ENCODE results near the gene ELP4. TPM values are rescaled to one million over a fixed set of nuclear protein-coding genes. Genes with fewer than 3 reads are reported as not detected.
A peak's percentile ranks its signal among the peaks of the same experiment; 100 is the strongest.

Gene ELP4
- total RNA-seq, 1 donor from 2014 or later, result 12.7 TPM

DNA sequence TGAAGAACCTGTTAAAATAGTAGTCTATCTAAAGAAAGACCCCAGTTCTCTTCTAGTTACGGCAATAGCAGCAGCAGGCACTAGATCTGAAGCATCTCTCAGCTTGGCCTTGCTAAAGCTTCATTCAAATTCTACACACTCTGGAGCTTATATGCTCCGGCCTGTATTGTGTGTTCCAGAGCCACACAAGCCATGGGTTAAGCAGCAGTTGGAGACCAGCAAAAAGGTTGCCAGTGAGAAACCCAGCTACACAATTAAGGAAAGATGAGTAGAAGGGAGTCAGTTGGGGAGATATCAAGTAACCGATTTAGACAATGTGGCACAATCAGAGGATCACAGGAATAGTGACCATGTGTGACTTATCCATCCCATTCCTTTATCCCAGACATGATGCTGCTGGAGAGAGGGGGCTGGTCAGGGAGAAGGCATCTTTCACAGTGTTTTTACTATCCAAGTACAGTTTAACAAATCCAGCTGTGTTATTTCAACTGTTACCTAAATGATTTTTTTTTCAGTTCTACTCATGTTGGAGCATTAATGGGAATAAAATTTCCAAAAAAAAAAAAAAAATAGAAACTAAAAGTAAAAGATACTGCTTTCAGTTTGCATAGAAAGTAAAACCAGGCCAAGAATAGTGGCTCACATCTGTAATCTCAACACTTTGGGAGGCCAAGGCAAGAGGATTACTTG, 260.6 kb downstream of the ELP4 start:
- DNase-seq (ENCODE audit: low read depth in 2 of 2), result no peak

DNA sequence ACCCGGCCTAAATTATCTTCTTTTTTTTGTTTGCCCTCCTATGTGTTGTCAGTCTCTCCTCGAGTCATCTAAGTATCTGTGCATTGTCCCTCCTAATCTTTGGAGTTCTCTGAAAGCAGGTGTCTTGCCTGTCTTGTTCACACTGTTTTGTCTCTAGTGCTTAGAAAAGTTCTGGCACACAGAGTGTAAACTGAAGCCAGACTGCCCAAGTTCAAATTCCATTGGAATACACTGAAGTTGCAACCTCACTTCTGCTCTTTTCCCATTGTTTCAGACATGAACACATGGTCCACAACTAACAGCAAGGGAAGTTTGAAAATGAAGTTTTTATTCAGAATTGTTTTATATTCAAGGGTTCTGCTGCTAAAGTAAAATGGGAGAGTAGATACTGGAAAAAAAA, 262.8 kb downstream of the ELP4 start:
- DNase-seq (ENCODE audit: low read depth in 2 of 2), result no peak

DNA sequence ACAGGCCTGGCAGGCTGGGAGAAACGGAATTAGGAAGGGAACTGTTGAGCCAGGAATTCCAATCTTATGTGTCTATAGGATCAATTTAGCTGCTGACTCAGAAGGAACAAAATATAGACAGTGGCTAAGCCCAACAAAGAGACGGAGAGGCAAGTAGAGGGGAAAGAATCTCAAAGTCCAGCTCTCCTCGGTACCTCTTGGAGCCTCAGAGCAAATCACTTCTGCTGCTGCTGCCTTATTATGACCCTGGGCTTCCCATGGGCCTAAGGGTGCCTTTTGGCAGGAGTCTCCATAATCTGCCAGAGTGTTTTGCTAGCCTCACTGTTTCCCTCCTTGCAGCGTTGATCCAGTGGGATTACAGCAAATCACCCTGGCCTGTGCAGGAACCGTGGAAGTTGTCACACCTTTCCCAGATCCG, 269.8 kb downstream of the ELP4 start:
- DNase-seq (ENCODE audit: low read depth in 2 of 2), result peak in 1 of 2 donors; percentile 31

DNA sequence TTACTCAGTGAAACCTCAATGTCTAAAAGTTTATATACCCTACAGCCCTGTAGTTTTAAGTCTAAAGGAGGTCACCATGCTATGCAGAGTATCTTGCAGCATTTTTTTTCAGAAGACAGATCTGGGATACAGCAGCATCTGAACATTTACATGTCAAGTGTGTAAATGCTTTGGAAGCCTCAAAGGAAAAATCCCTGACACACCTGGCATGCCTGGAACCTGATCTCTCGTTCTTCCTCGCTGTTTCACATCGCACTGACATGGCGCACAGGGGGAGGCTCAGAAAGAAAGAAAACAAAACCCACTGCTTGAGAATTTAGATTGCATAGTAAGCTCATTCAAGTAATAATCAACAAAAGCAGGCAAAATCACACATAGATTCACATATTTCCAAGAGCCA, 270.5 kb downstream of the ELP4 start:
- DNase-seq (ENCODE audit: low read depth in 2 of 2), result no peak

DNA sequence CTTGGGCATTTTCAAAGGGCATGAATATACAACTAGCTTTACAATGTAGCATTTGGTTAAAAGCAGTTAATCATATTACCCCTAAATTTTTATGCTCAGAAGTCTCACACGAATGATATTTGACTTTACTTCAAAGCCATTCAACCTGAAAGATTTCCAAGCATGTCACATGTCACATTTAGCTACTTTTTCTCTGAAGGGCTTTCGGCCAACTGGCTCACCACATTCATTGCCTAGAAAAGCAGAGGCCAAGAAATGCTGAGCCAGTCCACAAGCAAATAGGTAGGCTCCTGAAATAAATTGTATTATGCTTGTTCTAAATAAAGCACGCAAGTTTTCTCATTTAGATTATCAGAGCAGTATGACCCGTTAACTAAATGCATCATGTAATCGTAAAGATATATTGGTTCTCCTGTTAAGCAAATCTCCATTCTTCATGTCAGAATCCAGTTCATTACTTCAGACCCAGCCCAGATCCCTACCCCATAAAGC, 271.0 kb downstream of the ELP4 start:
- no peak for DNase-seq (ENCODE audit: low read depth in 2 of 2)

DNA sequence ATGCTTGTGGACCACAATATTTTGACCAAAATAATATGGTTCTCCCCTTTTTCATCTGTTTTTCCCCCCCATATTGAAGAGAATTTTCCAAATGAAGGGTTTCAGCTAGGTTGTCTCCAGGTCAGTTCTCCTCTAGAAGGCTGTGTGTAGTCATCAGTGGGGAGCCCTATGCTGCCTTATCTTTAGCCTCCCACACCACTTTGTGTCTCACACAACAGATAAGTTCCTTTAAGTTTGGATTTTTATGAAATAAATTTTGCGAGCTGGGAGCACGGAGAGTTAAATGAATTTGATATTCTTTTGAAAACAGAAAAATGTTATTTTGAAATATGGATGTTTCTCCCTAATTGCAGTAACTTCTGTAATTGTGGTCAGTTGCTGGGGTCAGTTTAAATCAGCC, 272.7 kb downstream of the ELP4 start:
- no peak for DNase-seq (ENCODE audit: low read depth in 2 of 2)

DNA sequence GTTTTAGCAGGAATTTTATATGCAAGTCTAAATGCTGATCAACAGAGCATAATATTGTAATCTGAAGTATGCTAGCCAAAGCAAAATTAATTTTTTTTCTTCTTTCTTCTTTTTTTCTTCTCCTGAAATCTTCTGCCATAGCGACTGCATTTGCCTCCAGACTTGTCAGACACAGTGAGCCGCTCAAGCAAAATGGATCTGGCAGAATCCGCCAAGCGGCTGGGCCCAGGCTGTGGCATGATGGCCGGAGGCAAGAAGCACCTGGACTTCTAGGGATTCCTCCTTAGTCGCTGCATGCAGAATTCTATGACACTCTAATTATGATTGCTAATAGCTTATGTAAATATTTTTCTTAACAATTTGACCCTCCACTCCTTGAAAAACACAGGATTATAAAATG, 273.7 kb downstream of the ELP4 start:
- DNase-seq (ENCODE audit: low read depth in 2 of 2), result no peak

DNA sequence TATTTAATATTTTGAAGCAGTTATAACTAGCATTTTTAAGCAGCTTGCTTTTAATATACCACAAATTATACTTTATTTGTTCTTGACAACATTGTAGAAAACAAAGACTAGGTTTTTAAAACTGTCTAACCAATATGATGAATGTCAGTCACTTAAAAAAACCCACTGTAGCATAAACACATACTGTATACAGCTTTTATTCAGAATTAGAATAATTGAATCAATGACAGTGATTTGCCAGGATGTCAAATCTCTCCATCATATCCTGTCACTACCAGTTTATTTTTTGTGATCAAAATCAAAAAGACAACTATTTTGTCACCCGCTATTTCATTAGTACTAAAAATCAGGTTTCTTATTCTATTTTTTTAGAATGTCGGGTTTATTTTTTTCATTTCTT, 275.0 kb downstream of the ELP4 start:
- no peak for DNase-seq (ENCODE audit: low read depth in 2 of 2)

DNA sequence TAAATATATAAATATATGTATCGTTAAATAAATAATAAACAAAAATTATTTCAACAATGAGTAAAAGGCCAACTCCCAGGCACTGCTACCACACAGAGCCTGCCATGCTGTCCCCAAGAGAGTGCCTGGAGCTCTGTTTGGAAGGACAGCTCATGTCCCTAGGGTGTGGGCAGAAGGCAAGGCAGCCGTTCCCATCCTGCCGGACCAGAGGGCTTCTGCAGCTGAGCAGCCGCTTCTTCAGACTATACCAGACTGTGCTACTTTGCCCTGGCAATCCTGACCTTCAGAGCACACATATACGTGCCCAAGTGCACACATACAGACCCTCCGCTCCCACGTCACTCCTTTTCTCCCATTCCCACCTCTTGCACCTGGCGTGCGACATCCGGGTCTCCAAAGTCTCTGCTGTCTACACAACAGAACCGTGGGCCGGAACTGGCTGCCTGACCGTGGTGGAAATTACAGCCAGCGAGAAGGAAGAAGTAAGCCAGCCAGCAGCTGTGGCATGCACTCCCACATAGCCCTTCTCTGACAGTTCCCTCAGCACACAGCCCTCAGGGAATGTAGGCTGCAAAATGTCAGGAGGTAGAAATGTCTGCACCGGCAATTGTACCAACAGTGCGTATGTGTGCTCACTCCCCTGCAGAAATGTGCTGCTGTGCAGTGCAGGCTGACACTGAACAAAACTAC, 277.6 kb downstream of the ELP4 start:
- no peak for DNase-seq (ENCODE audit: low read depth in 2 of 2)

DNA sequence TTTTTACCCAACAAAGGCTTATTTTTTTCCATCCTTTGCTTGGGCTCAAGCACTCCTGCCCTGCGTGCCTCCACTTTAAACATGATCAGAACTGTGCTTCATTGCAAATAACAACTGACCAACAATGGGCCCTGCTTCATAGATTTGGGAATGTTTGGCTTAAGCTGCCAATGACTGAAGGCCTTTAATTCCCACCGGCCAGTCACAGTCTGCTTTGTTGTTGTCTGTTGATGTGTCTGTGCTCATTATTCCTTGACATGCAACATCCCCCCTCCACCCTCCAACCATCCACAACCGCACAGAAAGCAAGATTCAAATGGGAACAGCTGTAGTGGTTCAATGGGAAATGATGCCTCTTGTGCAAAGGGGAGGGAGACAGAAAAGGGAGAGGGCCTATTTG, 278.5 kb downstream of the ELP4 start:
- no peak for DNase-seq (ENCODE audit: low read depth in 2 of 2)

DNA sequence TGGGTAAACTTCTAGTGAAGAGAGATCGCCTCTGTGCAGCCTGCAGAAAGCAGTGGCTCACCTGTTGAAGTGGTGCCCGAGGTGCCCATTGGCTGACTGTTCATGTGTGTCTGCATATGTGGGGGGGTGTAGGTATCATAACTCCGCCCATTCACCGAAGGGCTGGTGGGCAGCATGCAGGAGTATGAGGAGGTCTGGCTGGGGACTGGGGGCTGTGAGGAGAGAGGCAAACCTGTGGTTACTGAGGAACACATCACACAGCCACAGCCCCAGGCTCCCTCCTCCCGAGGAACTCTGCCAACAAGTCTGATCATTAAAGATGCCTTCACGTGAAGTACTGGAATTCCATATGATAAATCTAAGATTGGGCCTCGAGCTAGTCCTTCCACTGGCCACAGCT, 281.1 kb downstream of the ELP4 start:
- no peak for DNase-seq (ENCODE audit: low read depth in 2 of 2)

DNA sequence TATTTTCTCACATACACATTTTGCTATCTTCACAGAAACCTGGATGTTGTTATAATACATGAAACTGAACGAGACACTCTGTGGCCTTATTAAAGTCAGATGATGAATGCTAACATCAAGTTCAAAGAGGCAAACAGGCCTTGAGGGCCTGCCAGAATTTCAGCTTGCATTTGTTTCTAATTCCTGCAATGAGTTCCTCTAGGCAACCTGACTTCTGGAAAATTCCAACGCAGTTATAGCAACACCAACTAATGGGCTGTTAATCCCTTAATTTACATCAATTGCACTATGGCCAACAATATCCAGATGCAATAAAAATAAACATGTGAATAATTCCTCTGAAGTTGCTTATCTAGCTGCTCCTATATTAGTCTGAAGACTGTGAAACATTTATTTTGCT, 282.5 kb downstream of the ELP4 start:
- no peak for DNase-seq (ENCODE audit: low read depth in 2 of 2)

DNA sequence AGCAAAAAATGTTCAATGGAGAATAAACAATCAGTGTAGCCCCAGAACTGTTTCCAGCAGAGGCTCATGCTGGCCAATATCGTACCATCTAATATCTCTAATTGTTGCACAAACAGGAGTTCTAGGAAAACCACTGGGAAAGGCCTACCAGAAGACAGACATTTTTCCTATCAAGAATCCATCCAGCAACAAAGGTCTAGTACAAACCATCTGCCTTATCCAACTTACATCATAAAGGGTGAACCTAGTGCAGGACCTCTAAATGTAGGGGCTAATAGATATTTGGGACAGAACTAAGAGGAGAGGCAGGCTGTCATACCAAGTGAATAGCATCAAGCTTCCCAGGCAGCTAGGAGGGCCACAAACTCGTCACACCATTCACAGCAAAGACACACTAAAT, 282.9 kb downstream of the ELP4 start:
- DNase-seq (ENCODE audit: low read depth in 2 of 2), result no peak

DNA sequence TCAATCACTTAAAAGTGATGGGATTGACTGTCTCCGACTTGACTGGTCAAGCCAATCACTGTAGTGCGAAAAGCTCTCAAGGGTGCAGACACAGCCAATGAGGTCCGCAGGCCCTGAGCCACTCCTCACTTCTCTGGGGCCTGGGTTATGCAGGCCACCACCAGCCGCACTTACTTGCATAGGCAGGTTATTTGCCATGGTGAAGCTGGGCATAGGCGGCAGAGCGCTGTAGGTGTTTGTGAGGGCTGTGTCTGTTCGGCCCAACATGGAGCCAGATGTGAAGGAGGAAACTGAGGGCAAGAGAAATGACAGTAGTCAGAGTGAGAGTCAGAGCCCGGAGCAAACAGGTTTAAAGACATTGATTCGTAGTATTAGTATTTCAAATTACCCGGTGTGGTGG, 283.7 kb downstream of the ELP4 start:
- DNase-seq (ENCODE audit: low read depth in 2 of 2), result no peak

DNA sequence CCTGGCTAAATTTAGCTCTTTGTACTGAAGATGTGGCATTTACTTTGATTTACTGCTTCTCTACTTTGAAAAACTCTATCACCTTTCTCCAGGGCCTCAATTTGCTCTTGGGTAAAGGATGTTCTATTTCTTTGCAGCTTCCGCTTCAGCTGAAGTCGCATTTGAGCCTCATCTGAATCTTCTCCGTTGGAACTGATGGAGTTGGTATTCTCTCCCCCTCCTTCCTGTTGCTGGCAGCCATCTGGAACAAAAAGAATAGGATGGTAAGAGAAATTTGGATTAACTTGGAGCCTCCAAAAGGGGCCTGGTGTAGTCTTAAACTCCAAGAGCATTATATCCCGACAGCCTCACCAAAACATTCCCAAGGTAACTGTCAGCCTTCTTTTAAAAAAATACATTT, 285.0 kb downstream of the ELP4 start:
- DNase-seq (ENCODE audit: low read depth in 2 of 2), result no peak

DNA sequence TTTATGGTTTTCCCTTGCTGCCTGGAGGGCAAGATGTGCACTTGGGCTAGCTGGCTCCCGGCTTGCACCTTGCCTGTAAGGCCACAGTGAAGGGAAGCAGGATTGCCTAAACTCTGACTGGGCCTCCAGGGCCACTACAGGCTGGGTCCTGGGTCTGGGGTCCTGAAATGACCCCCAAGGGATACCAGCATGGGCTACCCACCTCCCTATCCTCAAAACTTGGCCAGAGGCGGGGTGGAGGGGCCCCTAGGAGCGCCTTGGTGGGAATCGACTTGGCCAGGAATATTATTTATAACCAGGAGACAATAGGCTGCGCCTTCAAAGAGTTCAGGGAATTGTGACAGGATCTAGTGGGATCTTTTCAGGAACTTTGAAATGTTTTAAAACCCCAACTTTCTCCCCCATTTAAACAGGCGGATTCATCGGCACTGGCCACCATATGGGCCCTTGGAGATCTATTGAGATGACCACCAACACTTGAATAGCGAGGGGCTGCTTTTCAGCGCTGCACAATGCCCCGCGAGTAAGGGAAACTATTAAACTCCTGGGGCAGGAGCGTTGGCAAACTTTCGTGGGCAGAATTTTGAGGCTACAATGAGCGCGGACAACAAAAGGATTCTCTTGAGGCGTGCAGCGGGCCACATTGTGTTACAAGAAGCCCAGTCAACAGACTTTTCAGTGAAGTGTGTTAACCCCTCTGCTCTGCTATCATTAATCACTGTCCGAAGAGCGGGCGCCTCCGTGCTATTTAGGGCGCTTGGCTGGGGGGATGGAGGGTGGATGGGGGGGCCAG, 286.3 kb downstream of the ELP4 start:
- no peak for DNase-seq (ENCODE audit: low read depth in 2 of 2)

DNA sequence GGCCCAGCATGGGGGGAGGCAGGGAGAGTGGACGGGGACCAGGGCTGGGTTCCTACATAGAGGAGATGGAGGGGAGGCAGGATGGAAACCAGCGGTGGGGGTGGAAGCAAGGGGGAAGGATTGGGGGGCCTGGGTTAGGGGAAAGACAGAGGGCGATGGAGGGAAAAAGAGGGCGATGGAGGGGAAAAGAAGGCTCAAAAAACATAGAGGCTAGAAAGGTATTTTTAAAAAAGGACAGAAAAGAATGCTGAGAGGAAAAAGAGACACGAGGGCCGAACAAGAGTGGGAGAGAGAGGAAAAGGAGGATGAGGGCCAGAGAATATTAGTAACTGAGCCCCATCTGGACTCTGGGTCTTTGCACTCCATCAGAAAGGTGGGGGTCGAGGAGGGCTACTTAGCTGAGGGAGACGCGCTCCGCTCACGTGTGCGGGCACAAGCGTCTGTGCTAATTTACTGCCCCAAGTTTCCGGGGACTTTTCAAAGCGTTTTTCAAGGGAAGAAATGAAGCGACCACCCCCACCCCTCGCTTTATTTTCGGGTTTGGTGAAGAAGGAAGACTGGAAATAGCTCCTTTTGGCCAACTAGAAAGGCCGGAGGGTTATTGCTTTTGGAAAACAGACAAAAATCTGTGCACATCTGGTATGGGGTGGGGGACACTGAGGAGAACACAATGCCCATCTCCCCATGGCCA, 287.1 kb downstream of the ELP4 start:
- DNase-seq (ENCODE audit: low read depth in 2 of 2), result no peak

DNA sequence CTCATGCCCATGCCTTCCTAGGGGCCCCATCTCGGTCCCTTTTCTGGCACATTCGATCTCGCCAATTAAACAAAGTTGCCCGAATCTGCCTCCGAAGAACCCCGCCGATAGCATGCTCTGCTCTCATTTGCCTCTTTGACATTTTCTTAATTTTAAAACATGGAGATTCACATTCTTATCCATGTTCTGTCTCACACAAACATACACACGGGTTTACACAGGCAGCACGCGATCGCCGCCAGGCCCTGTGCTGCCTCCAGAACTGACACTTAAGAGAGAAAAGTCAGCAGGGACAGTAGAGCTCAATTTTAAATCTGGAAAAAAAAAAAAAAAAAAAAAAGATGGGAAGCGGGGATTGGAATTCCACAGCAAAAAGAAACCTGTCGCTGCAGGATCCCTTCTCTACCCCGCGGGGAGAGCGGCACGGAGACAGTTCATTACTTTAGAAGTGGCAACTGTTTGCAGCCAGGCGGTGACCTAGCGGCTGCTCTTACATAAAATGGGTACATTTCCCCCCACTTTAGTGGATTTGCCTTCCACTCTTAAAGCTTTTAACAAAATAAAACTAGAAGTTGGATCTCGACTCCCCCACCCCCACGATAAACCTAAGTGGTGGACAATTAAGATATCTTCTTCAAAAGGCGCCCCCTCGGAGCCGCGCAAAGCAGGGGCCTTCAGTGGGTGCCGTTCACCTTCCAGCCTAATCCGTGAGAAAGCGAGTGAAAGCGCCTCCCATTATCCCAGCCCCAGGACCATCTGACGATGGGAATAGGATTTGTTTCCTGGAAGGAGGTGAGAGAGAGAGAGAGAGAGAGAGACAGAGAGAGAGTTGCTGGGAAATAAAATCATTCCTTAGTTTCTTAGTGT, 287.9 kb downstream of the ELP4 start:
- no peak for DNase-seq (ENCODE audit: low read depth in 2 of 2)

DNA sequence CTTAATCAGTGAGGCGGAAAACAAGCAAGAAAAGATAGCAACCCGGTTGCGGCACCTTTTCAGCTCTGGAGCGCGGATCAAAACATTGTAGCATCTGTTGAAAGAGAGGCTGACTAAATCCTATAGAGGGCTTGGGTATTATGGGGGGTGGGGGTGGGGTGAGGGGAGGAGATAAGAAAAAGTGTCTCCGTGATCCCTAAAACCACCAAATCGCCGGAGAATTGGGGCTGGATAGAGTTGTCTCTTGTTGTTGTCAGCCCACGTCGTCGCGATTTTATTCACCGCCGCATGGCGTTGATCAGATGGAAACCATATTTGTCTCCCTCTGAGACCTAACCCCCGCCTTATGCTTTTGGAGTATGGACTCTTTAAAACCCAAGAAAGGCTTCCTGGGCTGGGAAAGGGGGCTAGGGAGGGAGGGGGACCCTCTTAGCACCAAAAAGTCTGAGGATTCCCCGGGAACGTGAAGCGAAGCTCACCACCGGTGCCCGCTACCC, 288.5 kb downstream of the ELP4 start:
- no peak for DNase-seq (ENCODE audit: low read depth in 2 of 2)

DNA sequence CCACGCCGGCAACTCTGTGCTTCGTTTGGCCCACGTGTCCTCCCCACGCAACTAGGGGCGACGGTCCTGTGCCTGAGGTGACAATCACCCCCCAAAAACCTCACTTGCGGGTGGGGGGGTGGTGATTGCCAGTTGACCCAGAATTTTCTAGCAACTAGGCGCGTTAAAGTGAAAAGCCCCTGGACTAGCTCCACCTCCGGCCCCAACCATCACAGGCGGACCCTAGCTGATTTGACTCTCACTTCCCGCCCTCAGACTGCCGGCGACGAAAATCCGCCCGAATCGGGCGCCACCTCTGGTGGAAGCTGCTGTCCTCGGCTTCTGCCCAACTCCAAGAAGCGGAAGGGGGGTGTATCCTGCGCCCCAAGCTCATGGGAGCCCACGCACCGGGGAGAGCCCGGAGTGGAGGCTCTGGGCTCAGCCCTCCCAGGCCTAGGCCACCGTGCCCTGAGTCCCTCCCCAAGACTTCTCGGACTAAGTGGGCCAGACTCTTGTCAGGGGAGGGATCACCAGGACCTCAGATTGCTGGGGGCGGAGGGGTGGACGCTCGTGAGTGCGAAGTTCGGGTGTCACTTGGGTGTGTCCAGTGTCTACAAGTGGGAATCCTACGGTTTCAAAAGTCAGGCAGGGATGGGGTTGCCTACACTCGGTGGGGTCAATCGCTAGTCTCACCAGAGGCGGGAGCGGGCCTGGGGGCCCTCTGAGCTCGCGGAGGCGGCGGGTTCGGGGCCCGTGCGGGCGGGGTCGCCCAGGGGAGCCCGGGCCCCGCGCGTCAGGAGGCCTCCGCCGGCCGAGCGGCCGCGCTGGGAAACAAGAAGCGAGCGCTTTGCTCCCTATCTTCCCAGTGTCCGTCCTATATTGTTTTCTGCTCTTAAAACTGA, 289.2 kb downstream of the ELP4 start:
- no peak for DNase-seq (ENCODE audit: low read depth in 2 of 2)
